Left lung (tissue), 10 donors: ENCODE results near the gene STK39. TPM values are rescaled to one million over a fixed set of nuclear protein-coding genes. Genes with fewer than 3 reads are reported as not detected.

Experiments
- ATAC-seq: fragments of 200-7000 bp; cut with Tn5 transposase; one replicate; pipeline ENCODE4 v1.9.1; 2020; ENCODE audit warnings: moderate library complexity
- DNase-seq, 4 donors: peaks; one replicate each; pipeline ENCODE4 v3.0.0-alpha.2; 2013 to 2020
- H3K27ac ChIP-seq, 2 donors: fragments of 200-600 bp; sonication (generic) in 1 of 2; one replicate each; pipeline versions ENCODE4 v1.5.0 to v1.8.0; 2020 to 2021
- H3K27me3 ChIP-seq, 2 donors: fragments of 200-600 bp; sonication (generic) in 1 of 2; one replicate each; pipeline versions ENCODE4 v1.5.0 to v1.8.0; 2020 to 2021
- H3K36me3 ChIP-seq, 2 donors: fragments of 200-600 bp; sonication (generic) in 1 of 2; one replicate each; pipeline versions ENCODE4 v1.5.0 to v1.8.0; 2020 to 2021
- H3K4me1 ChIP-seq, 2 donors: fragments of 200-600 bp; one replicate each; pipeline ENCODE4 v1.8.0; 2021
- H3K4me3 ChIP-seq, 2 donors: fragments of 200-600 bp; sonication (generic) in 1 of 2; one replicate each; pipeline versions ENCODE4 v1.5.0 to v1.8.0; 2020 to 2021; ENCODE audit warnings: mild to moderate bottlenecking in 1 of 2
- H3K9me3 ChIP-seq, 2 donors: fragments of 200-600 bp; sonication (generic) in 1 of 2; one replicate each; pipeline versions ENCODE4 v1.5.0 to v1.8.0; 2020 to 2021
- intact Hi-C, 2 donors: fragments of 100-400 bp; cut with DNase I; formaldehyde crosslinking; loops; one replicate each; pipeline versions ENCODE4 v1.11.2 to v1.14.2; 2022
- polyA plus RNA-seq, 6 donors: library from polyadenylated mRNA; unstranded; fragments of 120-200 nt; gene quantifications; one replicate each; pipeline ENCODE4 v1.2.1, GENCODE V29; 2013; ENCODE audit not compliant: insufficient read length in 6 of 6
- total RNA-seq, 2 donors: library from RNA; stranded (reverse); fragmentation: NEBNext Ultra II Directional; extraction: Animal tissue kit (Norgen Biotek cat#: 25700); gene quantifications; one replicate each; pipeline ENCODE4 v1.2.1, GENCODE V29; 2021
- TF ChIP-seq, protein P1 (sequence below), 2 donors: fragments of 200-600 bp; sonication (generic) in 1 of 2; IDR thresholded peaks; one replicate each; pipeline versions ENCODE4 v1.5.0 to v1.8.0; 2021; ENCODE audit warnings: antibody characterized with exemption in 2 of 2
- donor health status: DM: no; HTN: yes; CAD: no.
- donor health status: DM: no; HTN: no; CAD: no.

Gene STK39
- total and polyA plus RNA-seq, 8 donors: 15.7 to 31.3 (median 27.0) TPM

DNA sequence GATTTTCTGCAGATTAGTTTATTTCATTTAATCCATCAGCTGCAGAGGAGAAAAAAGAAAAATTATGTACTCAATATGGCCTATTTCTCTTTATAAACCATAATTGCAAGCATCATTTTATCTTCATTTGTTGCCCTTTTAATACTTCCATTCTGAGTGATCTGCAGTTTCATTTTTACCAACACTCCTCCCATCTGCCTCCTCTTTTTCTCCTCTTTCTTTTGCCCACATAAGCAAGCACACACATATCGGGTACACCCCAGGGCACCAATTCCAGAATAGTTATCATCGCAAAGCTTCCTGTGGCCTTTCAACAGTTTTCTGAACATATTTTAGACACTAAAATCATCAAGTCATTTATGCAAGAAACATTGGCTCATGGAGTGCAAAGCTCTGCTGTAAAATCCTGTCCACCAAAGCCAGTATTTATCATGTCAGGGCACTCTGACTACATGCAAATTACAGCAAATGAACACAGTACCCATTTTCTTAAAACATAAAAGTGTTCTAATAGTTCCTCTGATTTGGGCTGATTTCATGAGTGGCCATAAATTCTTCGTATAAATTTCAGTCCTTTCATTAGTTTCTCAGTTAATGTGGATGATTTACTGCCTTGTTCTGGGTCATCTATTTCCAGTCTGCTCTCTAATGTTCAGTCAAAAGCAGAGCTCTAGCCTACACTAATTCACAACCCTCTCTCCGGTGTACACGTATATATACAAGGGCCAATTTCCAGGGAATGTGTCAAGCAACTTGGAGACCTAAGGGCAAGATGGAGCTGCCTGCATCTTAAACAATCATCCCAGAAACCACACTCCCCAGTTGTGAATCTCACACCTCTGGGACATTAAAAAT is 281.3 kb downstream of the STK39 start:
- intact Hi-C loops: no loop called here
- ATAC-seq (no peak), DNase-seq (no peak)
- Histone ChIP-seq H3K4me1 (no peaks in the 10 kb centered on the region), H3K9me3 (no peaks in the 10 kb centered on the region), H3K4me3 (no peak overlapping the region), H3K27me3 (no peaks in the 10 kb centered on the region), H3K27ac (no peak overlapping the region), H3K36me3 (no peaks in the 10 kb centered on the region)
- TF ChIP-seq, protein P1, sequence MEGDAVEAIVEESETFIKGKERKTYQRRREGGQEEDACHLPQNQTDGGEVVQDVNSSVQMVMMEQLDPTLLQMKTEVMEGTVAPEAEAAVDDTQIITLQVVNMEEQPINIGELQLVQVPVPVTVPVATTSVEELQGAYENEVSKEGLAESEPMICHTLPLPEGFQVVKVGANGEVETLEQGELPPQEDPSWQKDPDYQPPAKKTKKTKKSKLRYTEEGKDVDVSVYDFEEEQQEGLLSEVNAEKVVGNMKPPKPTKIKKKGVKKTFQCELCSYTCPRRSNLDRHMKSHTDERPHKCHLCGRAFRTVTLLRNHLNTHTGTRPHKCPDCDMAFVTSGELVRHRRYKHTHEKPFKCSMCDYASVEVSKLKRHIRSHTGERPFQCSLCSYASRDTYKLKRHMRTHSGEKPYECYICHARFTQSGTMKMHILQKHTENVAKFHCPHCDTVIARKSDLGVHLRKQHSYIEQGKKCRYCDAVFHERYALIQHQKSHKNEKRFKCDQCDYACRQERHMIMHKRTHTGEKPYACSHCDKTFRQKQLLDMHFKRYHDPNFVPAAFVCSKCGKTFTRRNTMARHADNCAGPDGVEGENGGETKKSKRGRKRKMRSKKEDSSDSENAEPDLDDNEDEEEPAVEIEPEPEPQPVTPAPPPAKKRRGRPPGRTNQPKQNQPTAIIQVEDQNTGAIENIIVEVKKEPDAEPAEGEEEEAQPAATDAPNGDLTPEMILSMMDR (IDR thresholded peaks at IDR 0.05): no peak

DNA sequence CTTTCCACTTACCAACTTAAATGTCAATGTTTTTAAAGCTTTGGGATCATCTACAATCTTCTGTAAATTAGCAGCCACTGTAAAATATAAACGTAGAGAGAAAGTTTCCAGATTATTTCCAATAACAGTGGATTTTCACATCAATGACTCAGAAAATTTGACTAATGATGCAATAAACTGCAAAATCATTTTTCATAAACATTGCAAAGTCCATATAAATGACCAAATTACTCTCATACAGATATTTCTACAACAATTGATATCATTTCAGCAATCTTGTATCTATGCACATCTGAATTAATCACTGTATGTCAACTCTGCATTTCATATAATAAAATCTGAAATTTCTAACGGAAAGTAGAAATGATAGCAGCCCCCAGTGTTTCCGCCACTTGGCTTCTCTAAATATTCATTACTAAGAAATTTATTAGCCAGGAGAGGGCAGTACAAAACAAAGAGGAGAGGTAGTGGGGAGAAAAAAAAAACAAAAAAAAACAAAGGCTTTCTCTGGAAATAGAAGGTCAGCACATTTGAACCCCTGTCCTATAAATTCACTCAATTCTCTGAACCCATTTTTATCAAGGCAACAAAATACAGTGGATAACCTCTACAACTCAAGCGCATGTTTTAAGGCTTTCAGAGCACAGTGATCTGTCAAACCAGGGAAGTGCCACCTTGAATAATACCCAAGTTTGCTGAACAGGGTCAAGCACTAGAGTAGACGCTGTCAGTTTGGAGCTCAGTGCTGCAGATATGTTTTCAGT is 282.6 kb downstream of the STK39 start:
- DNase-seq (no peak), ATAC-seq (no peak)
- no peak overlapping the region for H3K27ac ChIP-seq
- H3K27me3 ChIP-seq: no peaks in the 10 kb centered on the region
- TF ChIP-seq, protein P1 (IDR thresholded peaks at IDR 0.05): no peak
- intact Hi-C loops: no loop called here
- no peaks in the 10 kb centered on the region for H3K36me3 ChIP-seq
- no peak overlapping the region for H3K4me3 ChIP-seq
- no peaks in the 10 kb centered on the region for H3K9me3 ChIP-seq
- H3K4me1 ChIP-seq: no peaks in the 10 kb centered on the region

DNA sequence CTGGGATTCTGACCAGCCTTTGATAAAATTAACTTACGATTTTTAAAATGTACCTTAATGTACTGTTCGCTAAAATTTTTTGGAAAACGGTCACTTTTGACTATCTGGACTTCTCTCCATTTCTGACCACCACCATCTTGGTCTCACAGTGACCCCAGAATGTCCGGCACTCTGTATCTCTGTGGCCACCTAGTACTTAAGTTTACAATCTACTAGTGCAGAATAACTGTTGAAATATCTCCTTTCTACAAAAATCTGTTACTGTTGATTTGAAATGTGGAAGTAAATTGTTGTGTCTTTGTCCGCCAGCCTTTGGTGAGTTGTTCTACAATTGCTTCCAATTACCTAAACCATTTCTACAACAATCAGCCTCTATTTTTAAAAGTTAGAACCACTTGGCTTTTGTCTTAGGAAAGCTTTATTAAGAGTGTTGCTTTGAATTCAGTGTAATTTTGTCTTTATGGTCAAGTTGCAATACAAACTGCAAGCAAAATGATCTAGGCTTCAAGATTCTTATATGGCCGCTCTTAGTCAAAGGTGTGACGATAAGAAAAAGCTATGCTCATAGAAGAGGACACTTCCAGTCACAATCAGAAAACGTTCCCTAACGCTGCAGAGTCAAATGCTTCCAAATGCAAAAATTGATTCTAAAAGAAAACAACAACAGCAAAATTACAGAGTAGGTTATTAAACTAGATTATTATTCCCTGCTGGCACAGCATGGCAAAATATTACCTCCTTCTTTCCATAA is 283.3 kb downstream of the STK39 start:
- intact Hi-C loops: no loop called here
- Histone ChIP-seq H3K27ac (no peak overlapping the region), H3K9me3 (no peaks in the 10 kb centered on the region), H3K27me3 (no peaks in the 10 kb centered on the region), H3K36me3 (no peaks in the 10 kb centered on the region), H3K4me3 (no peak overlapping the region), H3K4me1 (no peaks in the 10 kb centered on the region)
- TF ChIP-seq, protein P1 (IDR thresholded peaks at IDR 0.05): no peak
- no peak for ATAC-seq
- DNase-seq: no peak

DNA sequence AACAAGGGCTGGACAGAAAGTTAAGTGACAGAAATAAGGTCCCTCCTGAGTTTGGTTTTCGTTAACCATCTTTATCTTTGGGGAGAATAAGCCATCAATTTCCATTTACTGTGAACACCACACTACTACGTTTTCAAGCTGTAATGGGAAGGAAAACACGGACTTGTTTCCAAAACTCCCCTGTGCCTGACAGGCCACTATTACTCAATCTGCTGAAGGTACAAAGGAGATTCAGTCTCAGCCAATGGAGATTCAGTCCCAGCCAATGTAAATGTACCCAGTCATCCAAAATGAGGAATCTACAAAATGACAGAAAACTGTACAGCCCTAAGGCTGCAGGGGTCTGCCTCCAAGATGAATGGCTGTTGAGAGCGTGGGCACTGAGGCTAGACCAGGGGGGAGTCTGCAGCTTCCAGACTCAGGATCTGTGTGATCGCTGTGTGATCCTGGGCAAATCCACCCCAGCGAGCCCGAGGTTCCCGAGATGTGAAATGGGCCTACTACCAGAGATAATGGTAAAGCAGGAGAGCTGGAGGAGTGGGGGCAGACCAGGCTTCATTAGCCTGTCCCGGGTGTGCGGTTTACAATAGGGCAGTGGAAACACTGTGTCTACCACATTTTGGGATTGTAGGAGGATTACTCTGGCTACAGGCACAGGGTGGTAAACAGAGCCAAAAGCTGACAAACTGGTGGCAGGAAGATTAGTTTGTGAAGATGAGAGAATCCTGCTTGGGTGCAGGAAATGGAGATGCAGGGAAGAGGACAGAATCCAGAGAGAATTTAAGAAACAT is 284.8 kb downstream of the STK39 start:
- TF ChIP-seq, protein P1 (IDR thresholded peaks at IDR 0.05): no peak
- ATAC-seq (no peak), DNase-seq (no peak)
- Histone ChIP-seq H3K27me3 (no peaks in the 10 kb centered on the region), H3K27ac (no peak overlapping the region), H3K4me3 (no peak overlapping the region), H3K4me1 (no peaks in the 10 kb centered on the region), H3K9me3 (no peaks in the 10 kb centered on the region), H3K36me3 (no peaks in the 10 kb centered on the region)
- intact Hi-C loops: no loop called here
